ENCODE data around the gene KLHDC4. TPM values are rescaled to one million over a fixed set of nuclear protein-coding genes. Genes with fewer than 3 reads are reported as not detected.

Gene KLHDC4
- total and polyA plus RNA-seq, 2 of the 4 experiments (the other 2 are of a cell fraction), result 13.6 to 19.0 TPM

- dilution Hi-C loops (cut with HindIII; ENCODE audit: low sequenced_read_pairs, unreplicated experiment), result no loop called here
Measured at GRCh38 chr16:87658564-87659225, 107.1 kb downstream of the KLHDC4 start.

More at GRCh38 chr16:87658564-87659225, 107.1 kb downstream of the KLHDC4 start:
- no peaks in the 10 kb centered on the region; the same call in 1 of the 2 replicates for H4K20me1 ChIP-seq (ENCODE audit: insufficient read depth, low read length)
- no peak overlapping the region for H2BK20ac ChIP-seq (ENCODE audit: low read depth, low read length)
- CTCF ChIA-PET, result no interaction called here
- no peak overlapping the region for H3K23ac ChIP-seq (ENCODE audit: low read depth, low read length)
- H4K91ac ChIP-seq (ENCODE audit: insufficient read depth, low read depth, low read length), result no peak overlapping the region
- H2BK15ac ChIP-seq (ENCODE audit: low read depth, low read length), result no peak overlapping the region
- H2BK120ac ChIP-seq (ENCODE audit: low read depth, low read length), result no peak overlapping the region
- POLR2A ChIA-PET (ENCODE audit: unreplicated experiment), result no interaction called here
- no peak overlapping the region for H3K4me2 ChIP-seq (ENCODE audit: low read depth, low read length)
- H2BK5ac ChIP-seq (ENCODE audit: low read depth, low read length, poor library complexity, severe bottlenecking), result no peak overlapping the region
- no peak overlapping the region for H3K9ac ChIP-seq (ENCODE audit: low read depth, low read length)
- intact Hi-C loops (cut with micrococcal nuclease) (no loop called here), in situ Hi-C loops (cut with MboI; ENCODE audit: low sequenced_read_pairs) (no loop called here)
- ATAC-seq (ENCODE audit: low read depth), result no peak
- no peak overlapping the region for H2AK5ac ChIP-seq (ENCODE audit: low read depth, low read length)
- H3K27ac ChIP-seq (ENCODE audit: insufficient read depth, low read length), result no peak overlapping the region
- H3K4ac ChIP-seq (ENCODE audit: low read depth, low read length), result no peak overlapping the region
- no TSS peak for BruUV-seq (replicated peaks)
- H3K9me1 ChIP-seq (ENCODE audit: insufficient read depth, low read length), result no peaks in the 10 kb centered on the region
- H4K8ac ChIP-seq (ENCODE audit: low read depth in 2 of 2, low read length in 2 of 2), result no peak overlapping the region
- H4K5ac ChIP-seq (ENCODE audit: low read depth, low read length), result no peak overlapping the region
- H3K4me3 ChIP-seq (ENCODE audit: insufficient read depth, low read depth, low read length), result no peak overlapping the region
- 64% methylated on average over 2 of the region's 14 CpGs; no CpG with 5 or more reads in 1 of the 2 experiments for WGBS, 2 experiments (ENCODE audit: extremely low coverage in 2 of 2, insufficient read length in 1 of 2)
- TF ChIP-seq FOS (IDR thresholded peaks at IDR 0.05; ENCODE audit: low read depth, low read length) (no peak), SMC3 (IDR thresholded peaks at IDR 0.05; ENCODE audit: low read depth, low read length) (no peak), MXI1 (IDR thresholded peaks at IDR 0.05; ENCODE audit: borderline replicate concordance, low read depth, low read length) (no peak), RCOR1 (IDR thresholded peaks at IDR 0.05; ENCODE audit: insufficient replicate concordance, low read length) (no peak), CTCF (conservative IDR thresholded peaks at IDR 0.05; ENCODE audit: low read depth, low read length) (no peak), BHLHE40 (IDR thresholded peaks at IDR 0.05; ENCODE audit: low read depth, low read length) (no peak), CEBPB (IDR thresholded peaks at IDR 0.05; ENCODE audit: low read depth, low read length) (no peak), POLR2A (IDR thresholded peaks at IDR 0.05; ENCODE audit: low read depth, low read length) (no peak), CHD1 (IDR thresholded peaks at IDR 0.05; ENCODE audit: low read depth, low read length) (no peak), MAZ (IDR thresholded peaks at IDR 0.05; ENCODE audit: borderline replicate concordance, low read depth, low read length) (no peak), RAD21 (IDR thresholded peaks at IDR 0.05; ENCODE audit: low read length) (no peak), RFX5 (IDR thresholded peaks at IDR 0.05; ENCODE audit: low read depth, low read length) (no peak), NFE2L2 (IDR thresholded peaks at IDR 0.05; ENCODE audit: low read depth, low read length) (no peak), MAFK (IDR thresholded peaks at IDR 0.05; ENCODE audit: low read depth, low read length) (no peak)
- TF ChIP-seq, protein P1, sequence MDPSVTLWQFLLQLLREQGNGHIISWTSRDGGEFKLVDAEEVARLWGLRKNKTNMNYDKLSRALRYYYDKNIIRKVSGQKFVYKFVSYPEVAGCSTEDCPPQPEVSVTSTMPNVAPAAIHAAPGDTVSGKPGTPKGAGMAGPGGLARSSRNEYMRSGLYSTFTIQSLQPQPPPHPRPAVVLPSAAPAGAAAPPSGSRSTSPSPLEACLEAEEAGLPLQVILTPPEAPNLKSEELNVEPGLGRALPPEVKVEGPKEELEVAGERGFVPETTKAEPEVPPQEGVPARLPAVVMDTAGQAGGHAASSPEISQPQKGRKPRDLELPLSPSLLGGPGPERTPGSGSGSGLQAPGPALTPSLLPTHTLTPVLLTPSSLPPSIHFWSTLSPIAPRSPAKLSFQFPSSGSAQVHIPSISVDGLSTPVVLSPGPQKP (IDR thresholded peaks at IDR 0.05; ENCODE audit: borderline replicate concordance, low read depth, low read length), result no peak
- TF ChIP-seq, protein P2, sequence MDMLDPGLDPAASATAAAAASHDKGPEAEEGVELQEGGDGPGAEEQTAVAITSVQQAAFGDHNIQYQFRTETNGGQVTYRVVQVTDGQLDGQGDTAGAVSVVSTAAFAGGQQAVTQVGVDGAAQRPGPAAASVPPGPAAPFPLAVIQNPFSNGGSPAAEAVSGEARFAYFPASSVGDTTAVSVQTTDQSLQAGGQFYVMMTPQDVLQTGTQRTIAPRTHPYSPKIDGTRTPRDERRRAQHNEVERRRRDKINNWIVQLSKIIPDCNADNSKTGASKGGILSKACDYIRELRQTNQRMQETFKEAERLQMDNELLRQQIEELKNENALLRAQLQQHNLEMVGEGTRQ (IDR thresholded peaks at IDR 0.05; ENCODE audit: low read depth, low read length), result no peak
- H3K14ac ChIP-seq (replicated peaks; ENCODE audit: low read depth, low read length), result no peak overlapping the region
- no peaks in the 10 kb centered on the region for H3K79me1 ChIP-seq (ENCODE audit: low read depth in 1 of 2, low read length in 2 of 2)
- DNase-seq, result no peak
- H3K18ac ChIP-seq (ENCODE audit: low read depth, low read length), result no peak overlapping the region
- no peaks in the 10 kb centered on the region for H3K36me3 ChIP-seq (ENCODE audit: control insufficient read depth, insufficient read depth, low read length)
- no peak overlapping the region for H3K56ac ChIP-seq (ENCODE audit: extremely low read depth, insufficient read depth, low read length)
- H2AK9ac ChIP-seq (replicated peaks; ENCODE audit: low read depth, low read length, poor library complexity), result no peak overlapping the region
- no peaks in the 10 kb centered on the region for H3K4me1 ChIP-seq (ENCODE audit: control insufficient read depth, insufficient read depth, low read length)
- H2AFZ ChIP-seq (replicated peaks; ENCODE audit: low read length, poor library complexity), result no peak overlapping the region
- peaks cover 51% of the 10 kb centered on the region for H3K27me3 ChIP-seq (ENCODE audit: control insufficient read depth, insufficient read depth, low read length)
- peaks cover 3% of the 10 kb centered on the region; the same call in 1 of the 2 replicates for H3K9me3 ChIP-seq (ENCODE audit: control insufficient read depth, insufficient read depth, low read length)

Measured in IMR-90 (cell line).